Osteocyte (in vitro differentiated cells): Measurements from ENCODE around the gene RIMS3. TPM values are rescaled to one million over a fixed set of nuclear protein-coding genes. Genes with fewer than 3 reads are reported as not detected.

ENCODE experiments used
- DNase-seq: peaks from one replicate; pipeline ENCODE4 v3.0.0; 2021; ENCODE audit warnings: mixed read lengths; ENCODE audit not compliant: unreplicated experiment; ENCODE audit errors: extremely low spot score
- H3K27ac Mint-ChIP-seq: one replicate; pipeline ENCODE4 v1.8.0; 2021; ENCODE audit warnings: mild to moderate bottlenecking, mixed read lengths; ENCODE audit not compliant: unreplicated experiment
- H3K27me3 Mint-ChIP-seq: one replicate; pipeline ENCODE4 v1.8.0; 2021; ENCODE audit warnings: mixed read lengths; ENCODE audit not compliant: unreplicated experiment
- H3K36me3 Mint-ChIP-seq: one replicate; pipeline ENCODE4 v1.8.0; 2021; ENCODE audit warnings: mixed read lengths; ENCODE audit not compliant: unreplicated experiment
- H3K4me1 Mint-ChIP-seq: one replicate; pipeline ENCODE4 v1.8.0; 2021; ENCODE audit warnings: mixed read lengths; ENCODE audit not compliant: unreplicated experiment
- H3K4me3 Mint-ChIP-seq: one replicate; pipeline ENCODE4 v1.8.0; 2021; ENCODE audit warnings: mild to moderate bottlenecking, moderate library complexity, mixed read lengths; ENCODE audit not compliant: unreplicated experiment
- H3K9me3 Mint-ChIP-seq: one replicate; pipeline ENCODE4 v1.8.0; 2021; ENCODE audit warnings: mixed read lengths; ENCODE audit not compliant: unreplicated experiment
- CTCF ChIP-seq: fragments of 200-600 bp; sonication (generic); IDR thresholded peaks from 2 replicates; pipeline ENCODE4 v1.5.0; 2021; ENCODE audit warnings: antibody characterized with exemption, mild to moderate bottlenecking, moderate library complexity
- total RNA-seq: library from RNA; stranded (reverse); gene quantifications from 2 replicates; pipeline ENCODE4 v1.2.1, GENCODE V29; 2021

The RIMS3 gene
- total RNA-seq, 1 donor from 2014 or later, result 16.5 TPM

- H3K27ac Mint-ChIP-seq, result no peak overlapping the region
- DNase-seq, result no peak
- no peak for TF ChIP-seq CTCF
- H3K9me3 Mint-ChIP-seq, result no peaks in the 10 kb centered on the region
- peaks cover 6% of the 10 kb centered on the region for H3K4me1 Mint-ChIP-seq
- no peaks in the 10 kb centered on the region for H3K27me3 Mint-ChIP-seq
- no peaks in the 10 kb centered on the region for H3K36me3 Mint-ChIP-seq
- H3K4me3 Mint-ChIP-seq, result no peak overlapping the region
Observed at GRCh38 chr1:40648928-40649591, 16.4 kb downstream of the RIMS3 start.

- DNase-seq, result no peak
- Mint-ChIP-seq H3K4me3 (no peak overlapping the region), H3K27me3 (no peaks in the 10 kb centered on the region), H3K36me3 (no peaks in the 10 kb centered on the region), H3K27ac (no peak overlapping the region), H3K4me1 (peaks cover 6% of the 10 kb centered on the region), H3K9me3 (no peaks in the 10 kb centered on the region)
- TF ChIP-seq CTCF, result no peak
Observed at GRCh38 chr1:40648200-40648599, 17.3 kb downstream of the RIMS3 start.

- H3K9me3 Mint-ChIP-seq, result no peaks in the 10 kb centered on the region
- H3K27me3 Mint-ChIP-seq, result no peaks in the 10 kb centered on the region
- no peak for DNase-seq
- H3K36me3 Mint-ChIP-seq, result no peaks in the 10 kb centered on the region
- H3K4me3 Mint-ChIP-seq, result no peak overlapping the region
- peaks cover 6% of the 10 kb centered on the region for H3K4me1 Mint-ChIP-seq
- no peak for TF ChIP-seq CTCF
- no peak overlapping the region for H3K27ac Mint-ChIP-seq
Observed at GRCh38 chr1:40646315-40646714, 19.2 kb downstream of the RIMS3 start.

GRCh38 chr1:40645118-40645680 lies 20.3 kb downstream of the RIMS3 start:
- no peak overlapping the region for H3K4me3 Mint-ChIP-seq
- H3K27me3 Mint-ChIP-seq, result no peaks in the 10 kb centered on the region
- no peak overlapping the region for H3K27ac Mint-ChIP-seq
- no peaks in the 10 kb centered on the region for H3K9me3 Mint-ChIP-seq
- TF ChIP-seq CTCF, result no peak
- peaks cover 6% of the 10 kb centered on the region for H3K4me1 Mint-ChIP-seq
- peaks cover 7% of the 10 kb centered on the region for H3K36me3 Mint-ChIP-seq
- DNase-seq, result no peak

GRCh38 chr1:40641601-40642242 lies 23.8 kb downstream of the RIMS3 start:
- no peak for DNase-seq
- H3K9me3 Mint-ChIP-seq, result no peaks in the 10 kb centered on the region
- H3K27ac Mint-ChIP-seq, result no peak overlapping the region
- H3K36me3 Mint-ChIP-seq, result peaks cover 7% of the 10 kb centered on the region
- H3K4me1 Mint-ChIP-seq, result peaks cover 6% of the 10 kb centered on the region
- H3K4me3 Mint-ChIP-seq, result no peak overlapping the region
- no peaks in the 10 kb centered on the region for H3K27me3 Mint-ChIP-seq
- TF ChIP-seq CTCF, result no peak
